GM19467 (cell line): ENCODE measurements around the gene NFATC4.
"Not testable (repeated sequence)": the region's sequence is repeated elsewhere in the genome, so short reads cannot be mapped to it uniquely, and the experiment has no call there.

ENCODE experiments used
- ATAC-seq: cut with Tn5 transposase; IDR thresholded peaks from one replicate; pipeline ENCODE4 v1.9.1; 2021; ENCODE audit warnings: mild to moderate bottlenecking, moderate library complexity; ENCODE audit not compliant: unreplicated experiment

The NFATC4 gene

DNA sequence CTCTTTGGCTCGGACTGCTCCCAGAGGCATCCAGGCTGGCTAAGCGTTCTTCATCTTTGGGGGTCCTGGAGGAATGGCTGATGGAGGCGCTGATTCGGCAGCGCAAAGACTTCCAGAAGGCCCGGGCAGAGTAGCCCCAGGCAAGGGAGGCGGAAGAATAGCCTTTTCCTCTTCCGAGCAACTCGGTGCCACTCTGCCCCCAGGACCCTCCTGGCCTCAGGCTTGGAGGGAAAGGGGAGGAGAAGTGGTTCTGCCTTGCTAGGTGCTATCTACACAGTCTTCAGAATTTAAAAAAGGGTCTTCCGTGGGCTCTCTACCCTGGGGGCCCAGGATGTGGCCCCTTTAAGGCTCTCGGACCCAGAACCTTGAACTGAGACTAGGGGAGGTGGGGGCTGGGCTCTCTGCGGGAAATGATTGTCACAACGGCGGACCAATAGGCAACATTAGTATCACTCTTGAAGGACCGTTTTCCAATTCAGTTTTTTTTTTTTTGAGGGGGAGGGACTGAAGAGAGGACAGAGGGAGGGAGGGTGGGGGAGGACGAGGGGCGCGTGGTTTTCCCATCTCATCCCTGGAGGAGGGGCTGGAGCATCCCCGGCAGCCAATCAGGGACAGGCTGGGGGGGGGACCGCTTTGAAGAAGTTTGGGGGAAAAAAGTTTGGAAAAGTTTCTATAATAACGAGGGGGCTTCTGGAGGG, at the start of gene NFATC4:
TSS of gene NFATC4 (plus strand) at position 671 of the 698 bp plus-strand sequence. CDS start 157 bp downstream, outside the sequence.
- ATAC-seq, result no peak

DNA sequence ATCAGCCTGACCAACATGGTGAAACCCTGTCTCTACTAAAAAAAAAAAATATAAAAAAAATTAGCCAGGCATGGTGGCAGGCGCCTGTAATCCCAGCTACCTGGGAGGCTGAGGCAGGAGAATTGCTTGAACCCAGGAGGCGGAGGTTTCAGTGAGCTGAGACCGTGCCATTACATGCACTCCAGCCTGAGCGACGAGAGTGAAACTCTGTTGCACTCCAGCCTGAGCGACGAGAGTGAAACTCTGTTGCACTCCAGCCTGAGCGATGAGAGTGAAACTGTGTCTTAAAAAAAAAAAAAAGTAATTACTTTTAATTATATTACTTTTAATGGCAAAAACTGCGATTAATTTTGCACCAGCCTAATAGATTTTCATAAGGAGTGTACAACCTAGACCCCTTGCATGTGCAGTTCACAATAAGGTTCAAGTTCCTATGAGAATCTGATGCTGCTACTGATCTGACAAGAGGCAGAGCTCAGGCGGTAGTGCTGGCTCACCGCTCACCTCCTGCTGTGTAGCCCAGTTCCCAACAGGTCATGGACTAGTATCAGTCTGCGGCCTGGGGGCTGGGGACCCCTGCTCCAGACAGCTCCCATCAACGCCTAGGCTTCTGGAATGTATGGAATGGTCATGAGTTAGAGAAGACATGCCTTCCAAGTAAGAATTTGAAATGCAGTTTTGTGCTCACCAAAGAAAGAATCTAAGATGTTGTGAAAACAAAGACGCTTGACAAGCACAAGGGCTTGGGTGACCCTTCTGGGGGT, 46.6 kb upstream of the NFATC4 start:
- no peak for ATAC-seq

DNA sequence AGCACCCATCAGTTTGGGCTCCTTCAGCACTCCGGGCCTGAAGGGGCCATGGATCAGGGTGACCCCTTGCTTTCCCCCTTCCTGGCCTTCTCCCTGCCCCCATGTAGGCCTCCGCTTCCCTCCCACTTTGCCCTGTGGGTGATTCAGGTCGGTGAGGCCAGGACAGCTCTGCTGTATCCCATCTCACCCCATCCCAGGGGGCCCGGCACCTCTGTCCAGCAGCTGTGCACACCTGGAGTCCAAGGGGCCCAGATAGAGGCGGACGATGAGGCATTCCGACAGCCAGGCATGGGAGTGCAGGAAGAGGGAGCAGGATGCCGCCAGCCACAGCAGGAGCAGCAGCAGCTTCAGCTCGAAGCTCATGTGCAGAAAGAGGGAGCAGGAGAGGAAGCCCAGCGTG, 45.3 kb upstream of the NFATC4 start:
- ATAC-seq, result no peak

GRCh38 chr14:24323341-24323740, 44.6 kb upstream of the NFATC4 start:
- ATAC-seq, result no peak

GRCh38 chr14:24324024-24324423, 44.0 kb upstream of the NFATC4 start:
- no peak for ATAC-seq

DNA sequence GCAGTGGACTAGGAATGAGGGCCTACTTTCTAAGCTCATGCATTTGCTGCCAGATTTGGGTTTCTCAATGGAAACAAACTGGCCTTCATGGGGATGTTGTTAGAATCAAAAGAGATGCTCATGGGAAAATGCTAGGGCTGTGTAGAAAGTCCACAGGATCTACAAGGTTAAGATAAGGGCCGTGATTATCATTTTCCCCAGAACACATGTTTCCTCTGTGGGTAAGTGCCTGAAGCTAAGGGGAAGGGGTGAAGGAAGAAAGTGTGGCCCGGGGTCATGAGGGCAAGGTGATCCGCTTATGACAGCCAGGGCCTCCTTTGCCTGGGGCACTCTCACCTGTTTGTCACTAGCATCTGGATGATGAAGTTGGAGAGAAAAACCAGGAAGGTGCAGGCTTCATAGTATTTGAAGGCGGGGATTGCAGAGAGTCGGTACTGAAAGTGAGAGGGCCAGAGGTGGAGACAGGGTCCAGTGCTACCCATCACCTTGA, 42.9 kb upstream of the NFATC4 start:
- ATAC-seq, result no peak

DNA sequence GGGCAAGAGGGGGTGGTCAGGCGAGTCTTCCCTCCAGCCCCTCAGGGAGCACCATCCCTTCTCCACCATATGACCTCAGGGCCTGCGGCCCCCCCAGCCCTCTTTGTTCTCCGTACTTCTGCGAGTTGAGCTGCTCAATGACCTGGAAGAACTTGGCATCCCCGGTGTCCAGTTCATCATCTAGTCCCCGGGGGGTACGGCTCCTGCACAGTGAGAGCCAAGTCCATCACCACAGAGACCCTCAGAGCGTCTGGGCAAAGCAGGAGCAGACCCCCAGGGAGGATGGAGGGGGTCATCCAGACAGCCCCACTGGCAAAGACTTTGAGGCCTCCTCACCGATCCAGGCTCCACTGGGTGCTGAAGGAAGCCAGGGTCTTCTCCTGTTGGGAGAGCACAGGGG, 42.0 kb upstream of the NFATC4 start:
- no peak for ATAC-seq

GRCh38 chr14:24327303-24327702, 40.7 kb upstream of the NFATC4 start:
- no peak for ATAC-seq

DNA sequence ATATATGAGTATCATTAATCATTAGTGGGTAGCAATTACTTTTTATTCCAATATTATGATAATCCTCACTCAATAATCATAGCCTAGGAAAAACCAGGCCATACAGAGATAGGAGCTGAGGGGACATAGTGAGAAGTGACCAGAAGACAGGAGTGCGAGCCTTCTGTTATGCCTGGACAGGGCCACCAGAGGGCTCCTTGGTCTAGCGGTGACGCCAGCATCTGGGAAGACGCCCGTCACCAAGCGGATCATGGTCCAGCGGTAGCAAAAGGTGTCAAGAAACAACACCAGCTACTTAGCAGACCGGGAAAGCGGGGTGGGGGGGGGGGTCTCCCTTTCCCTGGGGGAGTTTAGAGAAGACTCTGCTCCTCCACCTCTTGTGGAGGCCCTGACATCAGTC, 40.1 kb upstream of the NFATC4 start:
- ATAC-seq, result not testable (repeated sequence)

DNA sequence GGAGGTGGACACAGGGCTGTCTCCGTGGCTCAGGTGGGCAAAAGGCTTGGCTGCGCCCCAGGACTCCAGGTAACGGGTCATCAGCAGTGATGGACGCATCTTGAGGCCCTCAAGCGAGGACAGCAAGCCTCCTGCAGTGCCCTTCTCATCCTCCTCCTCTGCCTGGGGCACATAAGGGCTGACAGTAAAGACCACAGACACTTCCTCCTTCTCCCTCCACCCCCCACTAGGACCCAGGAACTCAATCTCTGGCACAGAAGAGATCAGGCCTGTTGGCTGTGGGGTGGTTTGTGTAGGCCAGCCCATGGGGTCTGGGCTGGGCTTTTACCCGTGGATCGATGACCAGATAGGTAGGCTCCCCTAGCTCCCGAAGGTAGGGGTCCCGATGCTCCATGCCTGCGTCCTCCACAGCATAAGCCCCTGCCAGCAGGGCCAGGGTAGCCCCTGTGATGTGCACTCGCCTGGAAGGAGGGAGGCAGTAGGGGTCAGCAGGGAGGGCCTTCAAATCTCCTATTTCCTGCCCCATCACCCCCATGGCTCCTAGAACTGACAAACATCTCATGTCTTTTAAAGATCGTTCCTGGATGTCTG, 38.8 kb upstream of the NFATC4 start:
- ATAC-seq, result no peak

GRCh38 chr14:24329736-24330135, 38.2 kb upstream of the NFATC4 start:
- ATAC-seq, result no peak

GRCh38 chr14:24330973-24331674, 36.9 kb upstream of the NFATC4 start:
- no peak for ATAC-seq

GRCh38 chr14:24331731-24332267, 36.2 kb upstream of the NFATC4 start:
- ATAC-seq, result no peak

DNA sequence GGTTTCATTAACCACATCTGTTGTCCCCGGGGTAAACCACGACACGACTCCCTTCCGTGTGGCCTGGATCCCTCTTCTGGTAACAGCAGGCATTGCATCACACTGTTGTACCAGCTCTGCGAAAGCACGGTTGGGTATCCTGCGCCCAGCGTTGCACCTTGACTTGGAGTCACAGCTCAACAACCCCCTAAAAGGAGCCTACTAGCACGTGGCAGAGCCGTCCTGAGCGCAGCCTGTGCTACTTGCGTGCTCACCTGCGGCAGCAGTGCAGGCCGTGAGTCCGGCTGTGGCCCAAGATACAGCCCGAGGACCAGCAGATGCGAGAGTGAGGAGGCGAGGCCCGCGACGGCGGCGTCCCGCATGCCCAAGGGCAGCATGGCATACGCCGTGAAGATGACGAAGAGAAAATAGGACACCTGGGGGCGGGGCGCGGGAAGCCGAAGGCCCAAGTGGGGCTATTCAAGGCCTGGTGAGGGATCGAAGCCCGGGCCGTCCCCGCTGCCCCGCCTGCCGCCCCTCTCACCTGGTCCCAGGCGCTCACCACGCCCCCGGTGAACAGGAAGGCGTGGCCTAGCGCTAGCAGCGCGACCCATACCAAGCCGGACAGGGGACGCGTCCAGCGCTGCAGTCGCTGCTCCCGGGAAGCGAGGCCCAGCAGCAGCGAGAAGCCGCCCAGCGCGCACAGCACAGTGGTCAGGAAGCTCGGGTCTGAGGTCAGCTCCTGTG, 35.6 kb upstream of the NFATC4 start:
- peak; percentile 75 for ATAC-seq

DNA sequence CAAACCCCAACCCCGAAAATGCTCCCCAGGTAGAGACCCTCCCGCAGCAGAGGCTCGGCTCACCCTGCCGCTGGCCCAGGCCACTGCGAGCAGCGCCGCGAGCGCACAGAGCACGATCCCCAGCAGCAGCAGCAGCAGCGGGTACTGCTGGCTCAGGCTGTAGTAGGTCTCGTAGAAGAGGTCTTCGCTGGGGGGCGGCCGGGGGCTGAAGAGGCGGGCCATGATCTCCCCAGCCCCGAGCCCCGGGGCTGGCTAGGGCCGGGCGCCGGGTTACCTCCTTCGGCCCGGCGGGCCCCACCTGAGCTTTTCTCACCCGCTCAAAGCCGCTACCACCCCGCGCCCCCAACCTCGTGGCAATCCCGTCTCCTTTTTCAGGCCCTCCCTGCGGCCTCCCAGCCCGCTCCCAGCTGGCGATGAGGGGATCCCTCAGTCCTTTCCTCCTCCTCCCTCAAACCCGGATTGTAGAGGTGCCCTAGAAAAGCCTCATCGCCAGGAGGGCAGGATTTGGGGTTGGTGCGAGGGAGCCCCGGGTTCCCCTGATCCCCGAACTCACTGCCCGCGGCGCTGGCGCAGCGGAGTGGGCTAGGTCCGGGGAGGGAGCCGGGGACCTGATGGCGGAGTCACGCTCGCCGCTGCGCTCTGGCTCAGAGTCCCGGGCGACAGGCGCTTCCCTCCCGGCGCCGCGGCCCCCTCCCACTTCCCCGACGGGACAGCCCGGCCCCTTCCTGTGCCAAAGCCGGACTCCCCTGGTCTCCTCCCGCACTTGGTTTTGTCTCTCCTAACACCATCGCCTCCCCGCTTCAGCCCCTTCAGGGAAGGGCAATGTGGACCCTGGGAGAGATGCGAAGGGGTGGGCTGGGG, 33.3 kb upstream of the NFATC4 start, which contains the start of gene ADCY4:
TSS of gene ADCY4 (minus strand) at position 641 of the 861 bp plus-strand sequence. CDS start at position 222, 419 bp downstream.
- ATAC-seq, result no peak

- no peak for ATAC-seq
These were observed 32.4 kb upstream of the NFATC4 start for GRCh38 chr14:24335461-24336171.

- no peak for ATAC-seq
These were observed 30.7 kb upstream of the NFATC4 start for GRCh38 chr14:24337144-24337823.

GRCh38 chr14:24337824-24338175, 30.2 kb upstream of the NFATC4 start:
- ATAC-seq, result no peak
